NB4 (cell line): ENCODE data around the gene ARMC7.

Experiments used
- DNase-seq: peaks from one replicate; pipeline ENCODE4 v3.0.0; 2010; ENCODE audit warnings: low read depth
- H3K4me3 ChIP-seq: one replicate; pipeline ENCODE4 v1.5.1; 2011; ENCODE audit warnings: mild to moderate bottlenecking, low read depth, low read length, moderate library complexity
- CTCF ChIP-seq: IDR thresholded peaks from one replicate; pipeline ENCODE4 v1.5.1; 2012; ENCODE audit warnings: low read depth, low read length
- MAX ChIP-seq: IDR thresholded peaks from 2 replicates; pipeline ENCODE4 v1.6.1; 2011; ENCODE audit warnings: low read depth, low read length
- MYC ChIP-seq: IDR thresholded peaks from 2 replicates; pipeline ENCODE4 v1.6.1; 2011; ENCODE audit warnings: low read depth, low read length
- POLR2A ChIP-seq: IDR thresholded peaks from 2 replicates; pipeline ENCODE4 v1.6.1; 2011; ENCODE audit warnings: mild to moderate bottlenecking; ENCODE audit not compliant: insufficient read length; ENCODE audit errors: extremely low read depth

Gene ARMC7

DNA sequence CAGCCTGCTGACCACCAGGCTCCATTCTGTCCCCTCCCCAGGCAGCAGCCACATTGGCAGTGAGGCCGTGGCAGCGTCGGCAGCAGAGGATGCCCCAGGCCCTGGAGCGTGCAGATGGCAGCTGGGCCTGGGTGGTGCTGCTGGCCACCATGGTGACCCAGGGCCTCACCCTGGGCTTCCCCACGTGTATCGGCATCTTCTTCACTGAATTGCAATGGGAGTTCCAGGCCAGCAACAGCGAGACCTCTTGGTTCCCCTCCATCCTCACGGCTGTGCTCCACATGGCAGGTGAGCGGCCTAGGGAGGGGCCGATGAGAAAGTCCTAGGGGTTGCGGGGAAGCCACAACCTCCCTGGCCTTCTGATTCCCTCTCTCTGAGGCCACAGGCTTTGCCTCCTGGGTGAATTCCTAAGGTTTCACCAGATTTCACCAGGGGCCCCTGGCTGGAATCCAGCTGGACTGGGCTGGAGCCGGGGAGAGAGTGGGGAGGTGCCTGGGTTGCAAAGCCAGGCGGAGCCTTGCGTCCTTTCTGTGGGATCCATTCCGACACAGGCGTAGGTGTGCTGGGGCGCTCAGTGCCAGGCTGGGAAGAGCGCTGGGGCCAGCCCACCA is 16.1 kb upstream of the ARMC7 start:
- no peak for DNase-seq
- TF ChIP-seq MAX (no peak), MYC (no peak), POLR2A (no peak), CTCF (no peak)
- no peak overlapping the region for H3K4me3 ChIP-seq

DNA sequence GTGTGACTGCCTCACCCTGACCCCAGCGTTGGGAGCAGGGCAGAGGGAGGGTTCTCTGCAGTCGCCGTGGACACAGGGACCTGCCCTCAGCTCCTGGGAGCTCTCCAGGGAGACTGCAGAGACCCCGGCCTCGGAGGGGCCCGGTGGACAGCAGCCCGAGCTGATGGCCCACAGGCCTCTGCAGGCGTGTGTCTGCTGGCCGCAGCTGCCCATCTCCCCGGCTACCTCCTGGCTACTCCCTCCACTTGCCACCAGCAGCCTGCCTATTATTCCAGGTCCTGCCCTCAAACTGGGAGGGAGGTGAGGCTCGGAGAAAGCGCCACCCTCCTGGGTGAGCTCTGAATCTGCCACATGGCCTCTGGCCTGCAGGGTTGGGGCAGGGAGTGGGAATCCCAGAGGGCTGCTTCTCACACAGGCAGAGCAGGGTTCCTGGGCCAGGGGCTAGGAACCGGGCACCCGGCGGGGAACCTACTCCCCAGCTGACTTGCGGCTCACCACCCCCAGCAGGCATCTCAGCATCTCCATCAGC is 14.8 kb upstream of the ARMC7 start:
- H3K4me3 ChIP-seq = no peak overlapping the region
- DNase-seq = no peak
- TF ChIP-seq MAX (no peak), MYC (no peak), CTCF (no peak), POLR2A (no peak)

- DNase-seq = peak; percentile 92
- TF ChIP-seq MAX = no peak
- TF ChIP-seq CTCF = no peak
- no peak for TF ChIP-seq MYC
- TF ChIP-seq POLR2A = no peak
- H3K4me3 ChIP-seq = no peak overlapping the region
Observed at GRCh38 chr17:75096082-75096625, 13.6 kb upstream of the ARMC7 start.

DNA sequence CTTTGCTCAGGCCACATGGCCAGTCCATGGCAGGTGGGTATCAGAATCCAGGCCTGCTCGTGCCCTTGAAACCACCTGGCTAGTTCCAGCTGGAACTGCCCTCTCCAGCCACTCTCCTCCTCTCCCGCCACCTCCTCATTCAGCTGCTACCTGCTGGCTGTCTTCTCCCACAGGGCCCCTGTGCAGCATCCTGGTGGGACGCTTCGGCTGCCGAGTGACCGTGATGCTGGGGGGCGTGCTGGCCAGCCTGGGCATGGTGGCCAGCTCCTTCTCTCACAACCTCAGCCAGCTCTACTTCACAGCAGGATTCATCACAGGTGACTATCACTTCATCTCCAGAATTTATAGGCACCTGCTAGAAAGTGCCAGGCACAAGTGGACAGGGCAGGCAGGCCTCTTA is 11.9 kb upstream of the ARMC7 start:
- H3K4me3 ChIP-seq = no peak overlapping the region
- no peak for DNase-seq
- TF ChIP-seq POLR2A = no peak
- TF ChIP-seq MAX = no peak
- no peak for TF ChIP-seq CTCF
- TF ChIP-seq MYC = no peak

GRCh38 chr17:75098861-75099260 is 10.9 kb upstream of the ARMC7 start:
- TF ChIP-seq POLR2A (no peak), MYC (no peak), CTCF (no peak), MAX (no peak)
- H3K4me3 ChIP-seq = no peak overlapping the region
- DNase-seq = no peak
